Psoas muscle (tissue), 8 donors: ENCODE data around the gene DBN1. TPM values are rescaled to one million over a fixed set of nuclear protein-coding genes. Genes with fewer than 3 reads are reported as not detected.

ENCODE experiments used
- ATAC-seq, 4 donors: fragments of 200-7000 bp; cut with Tn5 transposase; one replicate each; pipeline ENCODE4 v1.9.1; 2020; ENCODE audit warnings: moderate library complexity in 3 of 4, mild to moderate bottlenecking in 2 of 4
- DNase-seq, 2 donors: peaks; one replicate each; pipeline ENCODE4 v3.0.0-alpha.2; 2020
- H3K27ac ChIP-seq: fragments of 200-600 bp; one replicate; pipeline ENCODE4 v1.8.0; 2022
- H3K27me3 ChIP-seq, 3 donors: fragments of 200-600 bp in 1 of 3; one replicate each; pipeline versions ENCODE4 v1.6.1 to v1.8.0; 2013 to 2022; ENCODE audit warnings: low read length in 2 of 3, mild to moderate bottlenecking in 2 of 3, moderate library complexity in 1 of 3; ENCODE audit not compliant: insufficient read depth in 3 of 3
- H3K36me3 ChIP-seq, 2 donors: fragments of 200-600 bp in 1 of 2; one replicate each; pipeline versions ENCODE4 v1.6.1 to v1.8.0; 2013 to 2022; ENCODE audit warnings: low read depth in 1 of 2, mild to moderate bottlenecking in 1 of 2, moderate library complexity in 1 of 2; ENCODE audit not compliant: insufficient read depth in 1 of 2
- H3K4me1 ChIP-seq: fragments of 200-600 bp; one replicate; pipeline ENCODE4 v1.8.0; 2022
- H3K4me3 ChIP-seq: fragments of 200-600 bp; one replicate; pipeline ENCODE4 v1.8.0; 2022; ENCODE audit warnings: mild to moderate bottlenecking
- H3K9me3 ChIP-seq: fragments of 200-600 bp; one replicate; pipeline ENCODE4 v1.8.0; 2022
- WGBS, 3 donors: extraction: QIAGEN DNeasy Blood & Tissue Kit; methylation state at CpG; one replicate each; pipeline versions ENCODE4 v1.1.6 to v1.1.7; 2013; 5-methylcytosine and 5-hydroxymethylcytosine counted together
- intact Hi-C, 2 donors: fragments of 100-400 bp; cut with DNase I; formaldehyde crosslinking; loops; one replicate each; pipeline versions ENCODE4 v1.11.0 to v1.14.2; 2022
- polyA plus RNA-seq, 3 donors: library from polyadenylated mRNA; stranded (reverse); fragments of 200-250 nt; gene quantifications; one replicate each; pipeline ENCODE4 v1.2.3, GENCODE V29; 2013
- total RNA-seq, 4 donors: library from RNA; stranded (reverse); fragmentation: NEBNext Ultra II Directional in 2 of 4; extraction: Animal tissue kit (Norgen Biotek cat#: 25700) in 2 of 4; gene quantifications; one replicate each; pipeline versions ENCODE4 v1.2.1 to v1.2.4, GENCODE V29; 2021 to 2023
- TF ChIP-seq, protein P1 (sequence below): fragments of 200-600 bp; IDR thresholded peaks from one replicate; pipeline ENCODE4 v1.8.0; 2022; ENCODE audit warnings: antibody characterized with exemption
- donor health status: healthy with polysubstance abuse.
- donor health status: DM: no; HTN: no; CAD: no; lungs with moderate emphysema.
- donor health status: Bipolar disorder and iron deficiency.
- donor health status: healthy.
- donor health status: DM: yes; HTN: yes; CAD: no.
- donor health status: DM: no; HTN: no; CAD: no.
- donor health status: DM: no; HTN: no; CAD: no.
- donor health status: DM: yes; HTN: yes; CAD: no.

DBN1 gene
- total and polyA plus RNA-seq, 7 donors: 8.1 to 28.4 (median 20.8) TPM

DNA sequence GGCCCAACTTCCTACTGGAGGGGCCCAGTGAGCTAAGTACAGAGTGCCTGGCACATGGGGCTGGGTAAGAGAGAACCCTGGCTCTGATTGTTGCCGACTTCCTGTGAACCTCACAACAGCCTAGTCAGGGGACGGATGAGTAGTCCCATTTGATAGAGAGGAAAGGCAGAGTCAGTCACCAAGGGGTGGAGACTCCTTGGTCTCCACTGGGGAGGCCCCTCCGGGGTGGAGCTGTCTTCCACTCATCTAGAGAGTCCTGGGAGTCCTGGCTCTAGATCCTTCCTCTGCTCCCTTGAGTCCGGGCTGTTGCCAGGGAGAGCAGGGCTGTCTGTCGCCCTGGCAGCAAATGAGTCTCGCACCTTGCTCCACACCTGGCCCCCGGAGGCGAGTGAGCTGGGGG, 39.0 kb downstream of the DBN1 start:
- H3K36me3 ChIP-seq: peaks cover 0 to 73% of the 10 kb centered on the region in 2 donors
- intact Hi-C loops: no loop called here
- H3K9me3 ChIP-seq: no peaks in the 10 kb centered on the region
- ATAC-seq (no peak), DNase-seq (no peak)
- H3K27me3 ChIP-seq: no peaks in the 10 kb centered on the region
- no peak overlapping the region for H3K27ac ChIP-seq
- TF ChIP-seq, protein P1, sequence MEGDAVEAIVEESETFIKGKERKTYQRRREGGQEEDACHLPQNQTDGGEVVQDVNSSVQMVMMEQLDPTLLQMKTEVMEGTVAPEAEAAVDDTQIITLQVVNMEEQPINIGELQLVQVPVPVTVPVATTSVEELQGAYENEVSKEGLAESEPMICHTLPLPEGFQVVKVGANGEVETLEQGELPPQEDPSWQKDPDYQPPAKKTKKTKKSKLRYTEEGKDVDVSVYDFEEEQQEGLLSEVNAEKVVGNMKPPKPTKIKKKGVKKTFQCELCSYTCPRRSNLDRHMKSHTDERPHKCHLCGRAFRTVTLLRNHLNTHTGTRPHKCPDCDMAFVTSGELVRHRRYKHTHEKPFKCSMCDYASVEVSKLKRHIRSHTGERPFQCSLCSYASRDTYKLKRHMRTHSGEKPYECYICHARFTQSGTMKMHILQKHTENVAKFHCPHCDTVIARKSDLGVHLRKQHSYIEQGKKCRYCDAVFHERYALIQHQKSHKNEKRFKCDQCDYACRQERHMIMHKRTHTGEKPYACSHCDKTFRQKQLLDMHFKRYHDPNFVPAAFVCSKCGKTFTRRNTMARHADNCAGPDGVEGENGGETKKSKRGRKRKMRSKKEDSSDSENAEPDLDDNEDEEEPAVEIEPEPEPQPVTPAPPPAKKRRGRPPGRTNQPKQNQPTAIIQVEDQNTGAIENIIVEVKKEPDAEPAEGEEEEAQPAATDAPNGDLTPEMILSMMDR: no peak
- WGBS, 3 donors: 88 to 95% (median 88%) methylated on average over 8 of the region's 8 CpGs
- H3K4me3 ChIP-seq: no peak overlapping the region
- peaks cover 17% of the 10 kb centered on the region for H3K4me1 ChIP-seq

GRCh38 chr5:177433658-177434217, 39.7 kb downstream of the DBN1 start:
- TF ChIP-seq, protein P1: no peak
- intact Hi-C loops: no loop called here
- DNase-seq (peak in 1 of 2 donors; percentile 56), ATAC-seq (no peak)
- Histone ChIP-seq H3K4me3 (no peak overlapping the region), H3K9me3 (no peaks in the 10 kb centered on the region), H3K27ac (no peak overlapping the region), H3K36me3 (peaks cover 0 to 72% of the 10 kb centered on the region in 2 donors), H3K27me3 (no peaks in the 10 kb centered on the region), H3K4me1 (peaks cover 17% of the 10 kb centered on the region)
- whole genome bisulfite sequencing, 3 donors: 93 to 96% (median 95%) methylated on average over 26 to 29 of the region's 29 CpGs

- WGBS, 3 donors: 92 to 94% (median 92%) methylated on average over 24 to 25 of the region's 25 CpGs
- Histone ChIP-seq H3K4me1 (peaks cover 20% of the 10 kb centered on the region), H3K9me3 (no peaks in the 10 kb centered on the region), H3K36me3 (peaks cover 0 to 65% of the 10 kb centered on the region in 2 donors), H3K4me3 (no peak overlapping the region), H3K27ac (no peak overlapping the region), H3K27me3 (no peaks in the 10 kb centered on the region)
- DNase-seq: peak in 1 of 2 donors; percentile 52
- intact Hi-C loops: no loop called here
- ATAC-seq: no peak
- TF ChIP-seq, protein P1: no peak
Measured at GRCh38 chr5:177432839-177433657, 40.4 kb downstream of the DBN1 start.

DNA sequence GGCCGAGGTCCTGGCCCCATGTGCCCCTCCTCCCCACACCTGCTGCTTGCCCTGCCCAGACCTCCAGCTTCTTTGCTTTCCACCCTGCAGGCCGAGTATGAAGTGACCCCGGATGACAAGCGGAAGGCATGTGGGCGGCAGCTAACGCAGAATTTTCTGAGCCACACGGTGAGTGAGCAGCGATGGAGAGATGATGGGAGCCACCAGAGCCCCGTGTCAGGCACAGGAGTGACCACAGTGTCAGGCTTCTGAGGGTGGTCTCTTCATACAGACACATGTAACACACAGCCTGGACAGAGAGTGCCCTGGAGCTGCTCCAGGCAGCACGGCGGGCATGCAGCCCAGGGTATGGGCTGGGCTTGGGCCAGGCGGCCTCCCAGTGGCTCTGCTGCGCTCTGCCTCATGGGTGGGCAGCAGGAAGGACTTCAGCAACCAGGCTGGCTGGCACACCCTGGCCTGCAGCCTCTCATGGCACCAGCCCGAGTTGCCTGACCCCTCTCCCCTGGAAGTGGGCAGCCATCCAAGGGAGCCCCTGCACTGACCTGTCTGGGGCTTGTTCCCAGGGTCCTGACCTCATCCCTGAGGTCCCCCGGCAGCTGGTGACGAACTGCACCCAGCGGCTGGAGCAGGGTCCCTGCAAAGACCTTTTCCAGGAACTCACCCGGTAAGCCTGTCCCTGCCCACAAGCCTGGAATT, 41.1 kb downstream of the DBN1 start:
- H3K27me3 ChIP-seq: no peaks in the 10 kb centered on the region
- H3K27ac ChIP-seq: peak overlapping the region; percentile 42
- DNase-seq (peak in 1 of 2 donors; percentile 70), ATAC-seq (peak; percentile 54 to 85 (median 73))
- 35 to 48% (median 38%) methylated on average over 16 to 18 of the region's 18 CpGs for WGBS, 3 donors
- intact Hi-C loops: no loop called here
- H3K4me3 ChIP-seq: no peak overlapping the region
- no peaks in the 10 kb centered on the region for H3K9me3 ChIP-seq
- peaks cover 28% of the 10 kb centered on the region for H3K4me1 ChIP-seq
- TF ChIP-seq, protein P1: no peak
- peaks cover 0 to 57% of the 10 kb centered on the region in 2 donors for H3K36me3 ChIP-seq
